Measurements from ENCODE around the gene FFAR3. TPM values are rescaled to one million over a fixed set of nuclear protein-coding genes. Genes with fewer than 3 reads are reported as not detected.

FFAR3 gene
- total and polyA plus RNA-seq, 2 donors (not counting 3 experiments of a cell fraction or from before 2014, with no cell fraction given), result not detected

DNA sequence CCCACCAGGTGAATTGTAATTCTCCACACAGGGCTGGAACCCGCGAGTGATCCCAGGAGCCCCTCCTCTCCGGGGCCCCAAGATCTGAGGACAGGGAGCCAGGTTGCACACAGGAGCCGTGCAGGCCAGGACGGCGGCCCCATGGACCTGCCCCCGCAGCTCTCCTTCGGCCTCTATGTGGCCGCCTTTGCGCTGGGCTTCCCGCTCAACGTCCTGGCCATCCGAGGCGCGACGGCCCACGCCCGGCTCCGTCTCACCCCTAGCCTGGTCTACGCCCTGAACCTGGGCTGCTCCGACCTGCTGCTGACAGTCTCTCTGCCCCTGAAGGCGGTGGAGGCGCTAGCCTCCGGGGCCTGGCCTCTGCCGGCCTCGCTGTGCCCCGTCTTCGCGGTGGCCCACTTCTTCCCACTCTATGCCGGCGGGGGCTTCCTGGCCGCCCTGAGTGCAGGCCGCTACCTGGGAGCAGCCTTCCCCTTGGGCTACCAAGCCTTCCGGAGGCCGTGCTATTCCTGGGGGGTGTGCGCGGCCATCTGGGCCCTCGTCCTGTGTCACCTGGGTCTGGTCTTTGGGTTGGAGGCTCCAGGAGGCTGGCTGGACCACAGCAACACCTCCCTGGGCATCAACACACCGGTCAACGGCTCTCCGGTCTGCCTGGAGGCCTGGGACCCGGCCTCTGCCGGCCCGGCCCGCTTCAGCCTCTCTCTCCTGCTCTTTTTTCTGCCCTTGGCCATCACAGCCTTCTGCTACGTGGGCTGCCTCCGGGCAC is 6.7 kb upstream of the FFAR3 start:
- Histone ChIP-seq H3K4me1 (ENCODE audit: control insufficient read depth, extremely low read depth, insufficient read depth, low read length) (no peaks in the 10 kb centered on the region), H3K9me3 (replicated peaks; ENCODE audit: control insufficient read depth, insufficient read depth, low read length) (no peaks in the 10 kb centered on the region), H3K9me1 (replicated peaks; ENCODE audit: control insufficient read depth, extremely low read depth, insufficient read depth, low read length) (no peaks in the 10 kb centered on the region), H3K79me2 (ENCODE audit: control insufficient read depth, insufficient read depth, low read length) (no peaks in the 10 kb centered on the region), H3K4me2 (ENCODE audit: insufficient read depth, low read length) (no peak overlapping the region), H3K27ac (ENCODE audit: insufficient read depth, low read depth, low read length) (no peak overlapping the region), H3K4me3 (replicated peaks in 1 of 3; ENCODE audit: insufficient read depth in 1 of 3, low read depth in 1 of 3, low read length in 3 of 3) (no peak overlapping the region), H4K20me1 (replicated peaks; ENCODE audit: control insufficient read depth, extremely low read depth, insufficient read depth, low read length) (no peaks in the 10 kb centered on the region), H3K36me3 (ENCODE audit: control insufficient read depth in 2 of 2, extremely low read depth in 1 of 2, insufficient read depth in 2 of 2, low read length in 2 of 2) (no peaks in the 10 kb centered on the region), H3K27me3 (ENCODE audit: control insufficient read depth in 2 of 2, insufficient read depth in 2 of 2, low read length in 2 of 2) (no peaks in the 10 kb centered on the region), H3K9ac (replicated peaks; ENCODE audit: extremely low read depth, insufficient read depth, low read length) (no peak overlapping the region), H2AFZ (ENCODE audit: low read depth, low read length) (no peak overlapping the region)
- DNase-seq (ENCODE audit: low read depth, low spot score) (no peak), FAIRE-seq (no peak)
- dilution Hi-C loops (cut with MboI; ENCODE audit: extremely low pct_ligation_motif_present, low sequenced_read_pairs), result no loop called here
- ChIA-PET POLR2A (no interaction called here), CTCF (interaction anchor here (0.8 to 6.9 kb wide), 3 partner anchors 11 to 144 kb away, joined by 3 to 118 read pairs (median 5); no protein-coding TSS in a partner anchor)
- BruUV-seq (replicated peaks), result no TSS peak
- intact Hi-C loops (cut with micrococcal nuclease), result loop anchor here (1.0 kb wide), 3 partner anchors 117 to 366 kb away; no protein-coding TSS in a partner anchor
- TF ChIP-seq, protein P1, sequence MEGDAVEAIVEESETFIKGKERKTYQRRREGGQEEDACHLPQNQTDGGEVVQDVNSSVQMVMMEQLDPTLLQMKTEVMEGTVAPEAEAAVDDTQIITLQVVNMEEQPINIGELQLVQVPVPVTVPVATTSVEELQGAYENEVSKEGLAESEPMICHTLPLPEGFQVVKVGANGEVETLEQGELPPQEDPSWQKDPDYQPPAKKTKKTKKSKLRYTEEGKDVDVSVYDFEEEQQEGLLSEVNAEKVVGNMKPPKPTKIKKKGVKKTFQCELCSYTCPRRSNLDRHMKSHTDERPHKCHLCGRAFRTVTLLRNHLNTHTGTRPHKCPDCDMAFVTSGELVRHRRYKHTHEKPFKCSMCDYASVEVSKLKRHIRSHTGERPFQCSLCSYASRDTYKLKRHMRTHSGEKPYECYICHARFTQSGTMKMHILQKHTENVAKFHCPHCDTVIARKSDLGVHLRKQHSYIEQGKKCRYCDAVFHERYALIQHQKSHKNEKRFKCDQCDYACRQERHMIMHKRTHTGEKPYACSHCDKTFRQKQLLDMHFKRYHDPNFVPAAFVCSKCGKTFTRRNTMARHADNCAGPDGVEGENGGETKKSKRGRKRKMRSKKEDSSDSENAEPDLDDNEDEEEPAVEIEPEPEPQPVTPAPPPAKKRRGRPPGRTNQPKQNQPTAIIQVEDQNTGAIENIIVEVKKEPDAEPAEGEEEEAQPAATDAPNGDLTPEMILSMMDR (IDR thresholded peaks at IDR 0.05; ENCODE audit: extremely low read depth in 1 of 2, insufficient read depth in 1 of 2, low read depth in 1 of 2, low read length in 2 of 2), result no peak
- TF ChIP-seq GATA2 (IDR thresholded peaks at IDR 0.05; ENCODE audit: insufficient read depth, insufficient read length, low read depth, low read length) (no peak), MYC (IDR thresholded peaks at IDR 0.05; ENCODE audit: low read depth, low read length) (no peak), EZH2 (IDR thresholded peaks at IDR 0.05; ENCODE audit: borderline replicate concordance, low read depth, low read length, severe bottlenecking) (no peak), POLR2AphosphoS5 (IDR thresholded peaks at IDR 0.05; ENCODE audit: insufficient read depth, low read depth, low read length) (no peak), FOS (IDR thresholded peaks at IDR 0.05; ENCODE audit: borderline replicate concordance, insufficient read depth, low read length) (no peak), POLR2A (IDR thresholded peaks at IDR 0.05; ENCODE audit: low read depth, low read length) (no peak), JUN (IDR thresholded peaks at IDR 0.05; ENCODE audit: borderline replicate concordance, insufficient read depth, insufficient read length, low read depth) (no peak)
- TF ChIP-seq, protein P2, sequence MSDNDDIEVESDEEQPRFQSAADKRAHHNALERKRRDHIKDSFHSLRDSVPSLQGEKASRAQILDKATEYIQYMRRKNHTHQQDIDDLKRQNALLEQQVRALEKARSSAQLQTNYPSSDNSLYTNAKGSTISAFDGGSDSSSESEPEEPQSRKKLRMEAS (IDR thresholded peaks at IDR 0.05; ENCODE audit: insufficient read depth, insufficient read length), result no peak

Data from endothelial cell of umbilical vein (primary cell).